HUDEP-2 (cell line): ENCODE results near the gene TRIM33.
"Not testable (repeated sequence)": the region's sequence is repeated elsewhere in the genome, so short reads cannot be mapped to it uniquely, and the experiment has no call there.

Experiments used
- DNase-seq, 76 experiments: peaks; one replicate each; lab custom pipeline; 2025; ENCODE audit not compliant: unreplicated experiment in 76 of 76; lab: John Stamatoyannopoulos, UW

Gene TRIM33

GRCh38 chr1:114512595-114513280, 1.7 kb upstream of the TRIM33 start:
- DNase-seq = peak in 13 of 76 experiments; percentile 1 to 43 (median 14)

GRCh38 chr1:114510274-114511031, 550 bp downstream of the TRIM33 start:
- DNase-seq = peak in 59 of 76 experiments; percentile 13 to 71 (median 51)

- no peak for DNase-seq
Measured at GRCh38 chr1:114509596-114510273, 1.3 kb downstream of the TRIM33 start.

GRCh38 chr1:114508386-114508898, 2.6 kb downstream of the TRIM33 start:
- no peak for DNase-seq

- DNase-seq = no peak
Measured at GRCh38 chr1:114507513-114507912, 3.5 kb downstream of the TRIM33 start.

GRCh38 chr1:114505148-114505561, 5.8 kb downstream of the TRIM33 start:
- peak in 1 of 76 experiments; percentile 12 for DNase-seq

GRCh38 chr1:114503916-114504422, 7.0 kb downstream of the TRIM33 start:
- DNase-seq = no peak

- no peak for DNase-seq
Measured at GRCh38 chr1:114502080-114502479, 8.9 kb downstream of the TRIM33 start.

- no peak for DNase-seq
Measured at GRCh38 chr1:114499478-114499877, 11.5 kb downstream of the TRIM33 start.

GRCh38 chr1:114496089-114496488, 14.9 kb downstream of the TRIM33 start:
- DNase-seq = no peak

- DNase-seq = no peak
Measured at GRCh38 chr1:114495486-114495885, 15.5 kb downstream of the TRIM33 start.

- DNase-seq = no peak
Measured at GRCh38 chr1:114492978-114493377, 18.0 kb downstream of the TRIM33 start.

GRCh38 chr1:114490274-114490693, 20.7 kb downstream of the TRIM33 start:
- peak in 19 of 76 experiments; percentile 9 to 63 (median 22) for DNase-seq

GRCh38 chr1:114488739-114489138, 22.3 kb downstream of the TRIM33 start:
- DNase-seq = no peak

GRCh38 chr1:114485286-114485685, 25.7 kb downstream of the TRIM33 start:
- no peak for DNase-seq

GRCh38 chr1:114482585-114482984, 28.4 kb downstream of the TRIM33 start:
- DNase-seq = no peak

GRCh38 chr1:114479636-114480035, 31.4 kb downstream of the TRIM33 start:
- DNase-seq = not testable (repeated sequence)

- DNase-seq = no peak
Measured at GRCh38 chr1:114479134-114479533, 31.9 kb downstream of the TRIM33 start.

- no peak for DNase-seq
Measured at GRCh38 chr1:114473796-114474195, 37.2 kb downstream of the TRIM33 start.

- no peak for DNase-seq
Measured at GRCh38 chr1:114472408-114472807, 38.6 kb downstream of the TRIM33 start.

- no peak for DNase-seq
Measured at GRCh38 chr1:114470681-114471080, 40.3 kb downstream of the TRIM33 start.
